Testis (tissue), 2 donors: ENCODE measurements around the gene SMCO2.

Source experiments
- CTCF ChIP-seq, 3 experiments: fragments of 450-650 bp in 2 of 3; fragments of 200-600 bp in 1 of 3; sonication (generic) in 1 of 3; IDR thresholded peaks; one replicate each; pipeline ENCODE4 v1.5.1; 2016 to 2019; ENCODE audit warnings: antibody characterized with exemption in 3 of 3, mild to moderate bottlenecking in 2 of 3, moderate library complexity in 1 of 3
- POLR2A ChIP-seq: fragments of 450-650 bp; IDR thresholded peaks from one replicate; pipeline ENCODE4 v1.6.1; 2017; ENCODE audit warnings: antibody characterized with exemption, mild to moderate bottlenecking, moderate library complexity

GRCh38 chr12:27437839-27438238, 8.7 kb upstream of the SMCO2 start:
- TF ChIP-seq CTCF (IDR thresholded peaks at IDR 0.05) (no peak), POLR2A (no peak)
